ENCODE data around the gene SLC44A1. TPM values are rescaled to one million over a fixed set of nuclear protein-coding genes. Genes with fewer than 3 reads are reported as not detected.

Gene SLC44A1
- total RNA-seq (2014; rRNA removed; shearing (Covaris generic); ENCODE audit: low replicate concordance), result 3.2 and 3.7 TPM in 2 replicates

DNA sequence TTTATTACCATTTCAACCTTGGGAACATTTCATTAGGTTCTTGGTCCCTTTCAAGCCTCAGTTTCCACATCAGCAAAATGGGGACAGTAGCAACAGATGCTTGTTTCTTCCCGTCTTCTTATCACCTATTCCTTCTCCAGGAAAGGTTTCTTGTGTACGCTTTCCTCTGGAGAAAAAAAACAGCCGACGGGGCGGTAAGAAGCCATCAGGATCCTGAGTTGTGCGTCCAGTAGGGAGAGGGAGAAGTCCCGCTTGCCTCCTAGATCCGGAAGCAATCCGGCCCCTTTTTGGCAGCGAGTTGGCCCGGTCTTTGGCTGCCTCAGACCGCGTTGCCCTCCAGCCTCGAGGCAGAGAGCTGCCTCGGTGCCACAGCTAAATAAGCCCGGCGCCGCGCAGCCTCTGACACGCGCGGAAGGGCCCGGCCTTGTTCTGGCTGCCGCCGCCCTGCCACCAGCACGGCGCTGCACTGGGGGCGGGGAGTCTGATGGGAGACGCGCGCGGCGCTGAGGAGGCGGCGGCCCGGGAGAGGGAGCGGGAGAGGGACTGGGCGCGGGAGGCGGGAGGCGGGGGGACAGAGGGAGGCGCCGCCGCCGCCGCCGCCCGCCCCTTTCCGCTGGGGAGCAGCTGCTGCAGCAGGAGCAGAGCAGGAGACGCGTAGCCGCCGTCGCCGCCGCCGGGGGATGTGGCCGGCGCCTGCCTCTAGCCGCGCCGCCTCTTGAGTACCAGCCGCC, at the start of gene SLC44A1:
Gene SLC44A1, plus strand, starts transcription at position 649 of the 731 bp plus-strand sequence. CDS start 218 bp downstream, outside the sequence.
- H3K27ac ChIP-seq (ENCODE audit: low read length), result no peak within 1 kb of the TSS
- H3K9ac ChIP-seq (ENCODE audit: low read length), result peak within 1 kb of the TSS; percentile 65
- H4K20me1 ChIP-seq (ENCODE audit: insufficient read depth, low read depth, low read length), result 0 out of 2 replicates have a peak, but pooled peaks cover 4% of the 10 kb centered on the region
- H3K36me3 ChIP-seq (ENCODE audit: insufficient read depth, low read length), result no peaks in the 10 kb centered on the region
- H3K4me2 ChIP-seq (ENCODE audit: low read depth, low read length, poor library complexity, severe bottlenecking), result peak within 1 kb of the TSS; percentile 78
- no peaks in the 10 kb centered on the region for H3K79me2 ChIP-seq (ENCODE audit: low read length)
- peak; percentile 93 for DNase-seq
- peak within 1 kb of the TSS; percentile 93 for H2AFZ ChIP-seq (ENCODE audit: low read length)
- no peaks in the 10 kb centered on the region; the same call in 1 of the 2 replicates for H3K27me3 ChIP-seq (ENCODE audit: low read length)
- no peaks in the 10 kb centered on the region for H3K9me3 ChIP-seq (ENCODE audit: low read length)
- peaks cover 18% of the 10 kb centered on the region for H3K4me1 ChIP-seq (ENCODE audit: low read length)
- H3K4me3 ChIP-seq (ENCODE audit: low read length), result peak within 1 kb of the TSS; percentile 79
- no peaks in the 10 kb centered on the region for H3K9me2 ChIP-seq (replicated peaks; ENCODE audit: insufficient read depth, low read length)

GRCh38 chr9:105195259-105195658, 49.2 kb upstream of the SLC44A1 start:
- H3K36me3 ChIP-seq (ENCODE audit: insufficient read depth, low read length), result no peaks in the 10 kb centered on the region
- H3K9me3 ChIP-seq (ENCODE audit: low read length), result no peaks in the 10 kb centered on the region
- no peaks in the 10 kb centered on the region for H3K9me2 ChIP-seq (replicated peaks; ENCODE audit: insufficient read depth, low read length)
- no peak overlapping the region for H3K9ac ChIP-seq (ENCODE audit: low read length)
- H2AFZ ChIP-seq (ENCODE audit: low read length), result no peak overlapping the region
- H3K27ac ChIP-seq (ENCODE audit: low read length), result no peak overlapping the region
- no peaks in the 10 kb centered on the region for H3K27me3 ChIP-seq (ENCODE audit: low read length)
- no peaks in the 10 kb centered on the region for H3K4me1 ChIP-seq (ENCODE audit: low read length)
- DNase-seq, result no peak
- no peak overlapping the region for H3K4me3 ChIP-seq (ENCODE audit: low read length)
- no peaks in the 10 kb centered on the region for H3K79me2 ChIP-seq (ENCODE audit: low read length)
- no peak overlapping the region for H3K4me2 ChIP-seq (ENCODE audit: low read depth, low read length, poor library complexity, severe bottlenecking)
- no peaks in the 10 kb centered on the region for H4K20me1 ChIP-seq (ENCODE audit: insufficient read depth, low read depth, low read length)

GRCh38 chr9:105198023-105198422, 46.4 kb upstream of the SLC44A1 start:
- no peak overlapping the region for H3K9ac ChIP-seq (ENCODE audit: low read length)
- no peaks in the 10 kb centered on the region for H3K9me2 ChIP-seq (replicated peaks; ENCODE audit: insufficient read depth, low read length)
- no peaks in the 10 kb centered on the region for H4K20me1 ChIP-seq (ENCODE audit: insufficient read depth, low read depth, low read length)
- no peak overlapping the region for H3K27ac ChIP-seq (ENCODE audit: low read length)
- H3K27me3 ChIP-seq (ENCODE audit: low read length), result no peaks in the 10 kb centered on the region
- H3K4me1 ChIP-seq (ENCODE audit: low read length), result no peaks in the 10 kb centered on the region
- H3K4me2 ChIP-seq (ENCODE audit: low read depth, low read length, poor library complexity, severe bottlenecking), result no peak overlapping the region
- no peak overlapping the region for H2AFZ ChIP-seq (ENCODE audit: low read length)
- H3K36me3 ChIP-seq (ENCODE audit: insufficient read depth, low read length), result no peaks in the 10 kb centered on the region
- H3K79me2 ChIP-seq (ENCODE audit: low read length), result no peaks in the 10 kb centered on the region
- DNase-seq, result no peak
- H3K9me3 ChIP-seq (ENCODE audit: low read length), result no peaks in the 10 kb centered on the region
- H3K4me3 ChIP-seq (ENCODE audit: low read length), result no peak overlapping the region

- DNase-seq, result no peak
- Histone ChIP-seq H3K36me3 (ENCODE audit: insufficient read depth, low read length) (no peaks in the 10 kb centered on the region), H3K9me2 (replicated peaks; ENCODE audit: insufficient read depth, low read length) (no peaks in the 10 kb centered on the region), H4K20me1 (ENCODE audit: insufficient read depth, low read depth, low read length) (no peaks in the 10 kb centered on the region), H3K79me2 (ENCODE audit: low read length) (no peaks in the 10 kb centered on the region), H3K4me3 (ENCODE audit: low read length) (no peak overlapping the region), H2AFZ (ENCODE audit: low read length) (no peak overlapping the region), H3K4me2 (ENCODE audit: low read depth, low read length, poor library complexity, severe bottlenecking) (no peak overlapping the region), H3K27me3 (ENCODE audit: low read length) (no peaks in the 10 kb centered on the region), H3K4me1 (ENCODE audit: low read length) (no peaks in the 10 kb centered on the region), H3K9ac (ENCODE audit: low read length) (no peak overlapping the region), H3K27ac (ENCODE audit: low read length) (no peak overlapping the region), H3K9me3 (ENCODE audit: low read length) (no peaks in the 10 kb centered on the region)
Measured at GRCh38 chr9:105198865-105199264, 45.6 kb upstream of the SLC44A1 start.

DNA sequence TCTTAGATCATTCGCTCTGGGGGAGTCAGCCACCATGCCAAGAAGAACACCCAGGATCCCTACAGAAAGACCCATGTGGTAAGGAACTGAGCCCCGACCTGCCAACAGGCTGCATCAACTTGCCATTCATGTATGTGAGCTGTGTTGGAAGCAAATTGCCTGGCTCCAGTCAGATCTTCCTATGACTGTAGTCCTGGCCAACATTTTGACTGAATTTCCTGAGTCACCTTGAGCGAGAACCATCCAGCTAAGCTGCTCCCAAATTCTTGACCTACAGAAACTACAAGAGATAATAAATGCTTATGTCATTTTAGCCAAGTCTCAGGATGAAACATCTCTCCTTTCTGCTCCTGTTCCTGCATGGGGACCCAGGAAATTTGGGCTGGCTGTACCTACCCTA, 40.0 kb upstream of the SLC44A1 start:
- Histone ChIP-seq H3K9me2 (replicated peaks; ENCODE audit: insufficient read depth, low read length) (no peaks in the 10 kb centered on the region), H3K36me3 (ENCODE audit: insufficient read depth, low read length) (no peaks in the 10 kb centered on the region), H4K20me1 (ENCODE audit: insufficient read depth, low read depth, low read length) (no peaks in the 10 kb centered on the region), H3K27me3 (ENCODE audit: low read length) (no peaks in the 10 kb centered on the region), H3K4me1 (ENCODE audit: low read length) (no peaks in the 10 kb centered on the region), H3K27ac (ENCODE audit: low read length) (no peak overlapping the region), H2AFZ (ENCODE audit: low read length) (no peak overlapping the region), H3K4me3 (ENCODE audit: low read length) (no peak overlapping the region), H3K4me2 (ENCODE audit: low read depth, low read length, poor library complexity, severe bottlenecking) (no peak overlapping the region), H3K9me3 (ENCODE audit: low read length) (no peaks in the 10 kb centered on the region), H3K79me2 (ENCODE audit: low read length) (no peaks in the 10 kb centered on the region), H3K9ac (ENCODE audit: low read length) (no peak overlapping the region)
- no peak for DNase-seq

DNA sequence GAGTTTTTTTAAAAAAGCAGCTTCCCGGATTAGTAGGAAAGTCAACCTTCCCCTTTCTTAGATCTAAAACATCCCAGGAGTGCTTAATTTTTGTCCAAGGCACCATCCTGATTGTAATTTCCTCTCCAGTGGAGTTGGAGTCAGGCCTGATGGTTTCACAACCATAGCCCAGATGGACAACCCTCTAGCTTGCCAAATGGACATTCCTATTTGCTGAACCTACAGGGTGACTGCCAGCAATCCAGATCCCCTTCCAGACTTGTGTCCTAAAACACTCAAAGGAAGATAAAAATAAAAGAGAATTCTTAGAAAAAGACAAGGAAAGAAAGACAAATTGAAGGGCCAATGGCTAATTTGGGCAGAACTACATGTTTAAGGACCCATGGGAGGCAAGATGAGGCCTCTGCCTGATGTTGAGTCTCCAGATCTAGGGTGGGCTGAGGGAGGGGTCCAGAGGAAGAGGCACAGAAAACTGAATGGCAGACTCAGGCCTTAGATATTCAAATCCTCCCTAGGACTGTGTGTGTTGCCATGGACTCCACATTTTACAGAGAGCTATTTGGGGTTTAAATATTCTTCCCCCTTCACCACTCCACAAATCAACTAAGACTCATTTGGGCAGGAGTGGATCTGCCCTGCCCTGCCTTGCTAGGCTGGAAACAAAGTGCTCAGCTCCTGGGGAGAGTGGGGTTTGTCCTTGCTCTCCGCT, 38.5 kb upstream of the SLC44A1 start:
- Histone ChIP-seq H3K9me2 (replicated peaks; ENCODE audit: insufficient read depth, low read length) (no peaks in the 10 kb centered on the region), H4K20me1 (ENCODE audit: insufficient read depth, low read depth, low read length) (no peaks in the 10 kb centered on the region), H3K79me2 (ENCODE audit: low read length) (no peaks in the 10 kb centered on the region), H3K36me3 (ENCODE audit: insufficient read depth, low read length) (no peaks in the 10 kb centered on the region), H2AFZ (ENCODE audit: low read length) (no peak overlapping the region), H3K4me1 (ENCODE audit: low read length) (no peaks in the 10 kb centered on the region), H3K27me3 (ENCODE audit: low read length) (no peaks in the 10 kb centered on the region), H3K4me3 (ENCODE audit: low read length) (no peak overlapping the region), H3K9ac (ENCODE audit: low read length) (no peak overlapping the region), H3K4me2 (ENCODE audit: low read depth, low read length, poor library complexity, severe bottlenecking) (no peak overlapping the region), H3K9me3 (ENCODE audit: low read length) (no peaks in the 10 kb centered on the region), H3K27ac (ENCODE audit: low read length) (no peak overlapping the region)
- no peak for DNase-seq

DNA sequence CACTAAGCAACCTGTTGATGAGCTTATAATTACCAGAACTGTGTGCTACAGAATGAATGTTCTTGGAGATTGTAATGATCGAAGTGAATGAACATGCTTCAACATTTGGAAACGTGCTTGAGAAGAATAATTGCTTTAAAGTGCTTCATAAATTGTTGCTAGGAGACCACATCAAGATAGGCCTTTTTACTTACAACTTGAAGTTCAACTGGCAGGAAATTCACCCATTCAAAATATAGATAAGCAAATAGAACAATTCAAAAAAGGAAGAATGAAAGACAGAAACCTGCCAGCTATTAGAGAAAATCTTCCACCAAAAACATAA, 38.0 kb upstream of the SLC44A1 start:
- H3K9ac ChIP-seq (ENCODE audit: low read length), result no peak overlapping the region
- no peaks in the 10 kb centered on the region for H3K4me1 ChIP-seq (ENCODE audit: low read length)
- H3K36me3 ChIP-seq (ENCODE audit: insufficient read depth, low read length), result no peaks in the 10 kb centered on the region
- no peaks in the 10 kb centered on the region for H3K79me2 ChIP-seq (ENCODE audit: low read length)
- no peaks in the 10 kb centered on the region for H3K9me2 ChIP-seq (replicated peaks; ENCODE audit: insufficient read depth, low read length)
- no peak overlapping the region for H3K27ac ChIP-seq (ENCODE audit: low read length)
- H3K27me3 ChIP-seq (ENCODE audit: low read length), result no peaks in the 10 kb centered on the region
- H3K9me3 ChIP-seq (ENCODE audit: low read length), result no peaks in the 10 kb centered on the region
- no peaks in the 10 kb centered on the region for H4K20me1 ChIP-seq (ENCODE audit: insufficient read depth, low read depth, low read length)
- H2AFZ ChIP-seq (ENCODE audit: low read length), result no peak overlapping the region
- no peak overlapping the region for H3K4me2 ChIP-seq (ENCODE audit: low read depth, low read length, poor library complexity, severe bottlenecking)
- no peak overlapping the region for H3K4me3 ChIP-seq (ENCODE audit: low read length)
- no peak for DNase-seq

GRCh38 chr9:105206821-105207699, 37.4 kb upstream of the SLC44A1 start:
- Histone ChIP-seq H3K9ac (ENCODE audit: low read length) (no peak overlapping the region), H2AFZ (ENCODE audit: low read length) (no peak overlapping the region), H3K36me3 (ENCODE audit: insufficient read depth, low read length) (no peaks in the 10 kb centered on the region), H3K9me2 (replicated peaks; ENCODE audit: insufficient read depth, low read length) (no peaks in the 10 kb centered on the region), H3K4me3 (ENCODE audit: low read length) (no peak overlapping the region), H3K4me1 (ENCODE audit: low read length) (no peaks in the 10 kb centered on the region), H3K27ac (ENCODE audit: low read length) (no peak overlapping the region), H3K4me2 (ENCODE audit: low read depth, low read length, poor library complexity, severe bottlenecking) (no peak overlapping the region), H4K20me1 (ENCODE audit: insufficient read depth, low read depth, low read length) (no peaks in the 10 kb centered on the region), H3K9me3 (ENCODE audit: low read length) (no peaks in the 10 kb centered on the region), H3K27me3 (ENCODE audit: low read length) (no peaks in the 10 kb centered on the region), H3K79me2 (ENCODE audit: low read length) (no peaks in the 10 kb centered on the region)
- DNase-seq, result no peak
